T-helper 1 cell treated with Interleukin-12 subunit alpha and Interleukin-12 subunit beta and Interleukin-4 antibody, amounts not matched to agents 30 ng/mL and 1 ng/mL, for 36 hours (primary cell): ENCODE measurements around the gene SLITRK1. TPM values are rescaled to one million over a fixed set of nuclear protein-coding genes. Genes with fewer than 3 reads are reported as not detected.

Experiments used
- intact Hi-C: fragments of 100-400 bp; cut with micrococcal nuclease; formaldehyde crosslinking; loops from one replicate; pipeline ENCODE4 v1.15.1; 2024
- total RNA-seq: library from RNA; stranded (reverse); gene quantifications from 2 replicates; pipeline ENCODE4 v1.2.3, GENCODE V29; 2022

Gene SLITRK1
- total RNA-seq, 1 donor from 2014 or later = not detected

DNA sequence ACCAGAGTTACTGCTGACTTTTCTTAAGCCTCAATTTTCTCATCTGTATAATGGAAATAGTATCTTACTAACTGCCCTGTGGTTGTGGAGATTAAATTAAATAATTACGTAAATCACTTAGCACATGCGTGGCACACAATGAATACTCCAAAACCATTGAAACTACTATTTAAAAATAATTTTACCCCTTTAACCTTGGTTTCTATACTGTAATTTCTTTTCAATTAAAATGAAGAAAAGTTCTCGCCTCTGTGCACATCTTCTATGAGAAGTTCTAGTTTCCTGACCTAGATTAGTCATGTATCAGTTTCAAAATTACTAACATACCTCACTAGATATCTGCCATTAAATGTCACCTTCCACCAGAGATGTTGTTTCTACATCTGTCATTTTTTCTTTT is 5.7 kb downstream of the SLITRK1 start:
- intact Hi-C loops = no loop called here

DNA sequence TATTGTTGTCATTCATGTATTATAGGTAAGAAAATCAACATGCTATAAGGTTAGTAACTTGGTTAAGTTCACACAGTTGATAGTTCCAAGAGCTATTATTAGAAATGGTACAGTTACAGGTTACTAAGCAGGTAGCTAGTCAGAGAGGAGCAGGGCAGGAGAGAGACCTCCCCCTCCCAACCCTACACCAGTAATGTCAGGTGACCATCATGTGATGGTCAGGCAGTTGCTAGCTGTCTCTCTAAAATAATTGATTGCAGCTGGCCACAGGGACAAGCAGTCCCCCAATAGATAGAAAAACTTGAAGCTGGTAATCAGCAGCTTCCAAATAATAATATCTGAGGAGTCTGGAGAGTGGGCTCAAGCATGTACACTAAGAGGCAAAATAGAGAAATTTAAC is 14.6 kb downstream of the SLITRK1 start:
- intact Hi-C loops = no loop called here

DNA sequence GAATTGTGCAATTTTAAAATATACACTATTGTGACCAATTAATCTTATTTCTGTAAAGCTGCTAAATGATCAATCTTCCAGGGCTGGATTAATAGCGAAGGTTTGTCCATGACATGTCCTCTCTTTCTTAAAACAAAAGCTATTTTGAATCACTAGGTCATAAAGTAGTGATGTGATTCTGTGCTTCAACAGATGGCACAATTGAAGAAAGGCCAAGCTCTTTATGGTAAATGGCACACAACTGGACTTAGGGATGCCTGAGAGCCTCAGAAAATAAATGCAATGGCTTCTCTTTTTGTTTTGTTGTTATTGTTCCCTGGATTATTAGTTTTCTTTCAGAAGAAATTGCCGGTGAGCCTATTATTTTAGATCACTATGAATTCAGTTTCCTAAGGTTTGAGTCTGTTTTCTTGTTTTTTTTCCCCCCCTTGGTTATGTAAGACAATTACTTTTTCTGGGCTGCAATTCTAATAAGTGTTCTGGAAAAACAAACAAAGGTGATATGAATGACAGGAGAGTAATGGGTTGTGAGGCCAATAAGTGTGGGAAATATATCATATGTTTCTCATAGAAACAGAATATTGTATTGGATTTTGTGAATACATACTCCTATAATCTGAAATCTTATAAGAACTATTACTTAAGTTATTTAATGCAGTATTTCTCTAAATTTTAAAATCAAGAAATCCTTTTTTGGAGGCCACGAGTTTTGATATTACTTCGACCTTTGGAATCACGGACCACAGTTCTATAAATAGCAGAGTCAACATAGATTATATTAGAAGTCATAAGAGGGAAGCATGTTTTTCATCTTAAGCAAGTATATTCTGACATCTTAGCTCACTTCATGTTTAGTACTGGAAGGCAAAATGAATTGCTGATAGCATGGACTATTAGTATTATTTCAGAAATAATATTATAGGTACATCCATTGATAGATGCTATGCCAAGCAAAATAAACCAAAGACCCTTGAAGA is 16.8 kb downstream of the SLITRK1 start:
- intact Hi-C loops = no loop called here

DNA sequence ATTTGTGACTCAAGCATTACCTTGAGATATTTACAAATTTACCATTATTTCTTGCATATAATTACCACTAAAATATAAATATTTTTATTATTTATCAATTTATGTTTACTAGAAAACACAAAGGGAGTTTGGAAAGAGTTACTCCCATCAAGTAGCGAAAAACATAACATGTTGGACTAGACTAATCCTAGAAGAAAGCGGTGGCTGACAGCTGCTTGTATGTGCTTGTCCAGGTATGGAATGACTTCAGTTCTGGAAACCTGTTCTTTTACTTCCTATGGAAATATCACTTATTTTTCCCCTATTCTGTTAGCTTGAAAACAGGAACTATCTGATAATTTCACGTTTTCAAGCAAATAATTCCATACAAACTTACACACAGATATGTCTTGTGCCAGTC is 28.5 kb downstream of the SLITRK1 start:
- intact Hi-C loops = no loop called here

DNA sequence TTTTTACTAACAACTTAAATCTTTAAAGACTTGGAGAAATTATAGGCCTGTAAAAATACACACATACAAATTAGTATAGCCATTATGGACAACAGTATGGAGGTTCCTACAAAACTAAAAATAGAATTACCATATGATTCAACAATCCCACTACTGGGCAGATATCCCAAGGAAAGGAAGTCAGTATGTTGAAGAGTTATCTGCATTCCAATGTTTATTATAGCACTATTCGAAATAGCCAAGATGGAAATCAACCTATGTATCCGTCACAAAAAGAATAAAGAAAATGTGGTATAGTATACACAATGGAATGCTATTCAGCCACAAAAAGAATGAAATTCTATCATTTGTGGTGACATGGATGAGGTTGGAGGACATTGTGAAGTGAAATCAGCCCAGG is 37.2 kb downstream of the SLITRK1 start:
- intact Hi-C loops = no loop called here

DNA sequence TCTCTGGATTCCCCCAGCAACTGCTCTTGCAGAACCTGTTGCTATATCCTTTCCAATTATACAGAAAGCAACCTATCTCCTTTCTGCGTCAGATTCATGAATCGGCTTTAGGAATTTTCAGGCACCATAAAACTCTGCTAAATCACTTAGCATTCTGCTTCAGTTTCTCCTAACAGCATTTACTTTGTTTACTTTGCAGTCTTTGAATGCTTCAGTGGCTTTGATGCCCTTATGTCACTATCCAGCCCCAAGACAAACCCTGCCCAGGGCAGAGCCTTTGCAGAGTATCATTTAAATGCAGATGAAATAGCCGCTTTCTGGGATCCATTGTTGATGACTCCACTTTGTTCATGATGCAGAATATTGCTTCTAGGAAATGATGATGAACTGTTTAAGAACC is 43.1 kb downstream of the SLITRK1 start:
- intact Hi-C loops = no loop called here

DNA sequence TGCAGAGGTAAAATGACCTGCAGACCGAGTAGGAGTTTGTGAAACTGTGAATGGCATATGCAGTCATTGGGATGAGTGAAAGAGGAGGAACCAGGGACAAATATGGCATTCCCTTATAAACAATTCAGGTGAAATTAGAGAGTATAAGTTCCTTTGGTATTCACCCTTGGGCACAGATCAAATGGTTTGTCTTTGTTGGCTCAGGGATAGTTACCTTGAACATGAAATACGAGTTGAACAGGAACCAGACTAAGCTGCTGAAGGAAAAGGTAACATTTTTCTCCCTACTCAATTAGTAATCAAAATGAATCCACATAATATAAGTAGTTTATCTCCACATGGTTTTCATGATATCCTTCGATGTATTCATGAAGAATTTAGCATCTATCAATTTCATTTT is 50.5 kb downstream of the SLITRK1 start:
- intact Hi-C loops = no loop called here

DNA sequence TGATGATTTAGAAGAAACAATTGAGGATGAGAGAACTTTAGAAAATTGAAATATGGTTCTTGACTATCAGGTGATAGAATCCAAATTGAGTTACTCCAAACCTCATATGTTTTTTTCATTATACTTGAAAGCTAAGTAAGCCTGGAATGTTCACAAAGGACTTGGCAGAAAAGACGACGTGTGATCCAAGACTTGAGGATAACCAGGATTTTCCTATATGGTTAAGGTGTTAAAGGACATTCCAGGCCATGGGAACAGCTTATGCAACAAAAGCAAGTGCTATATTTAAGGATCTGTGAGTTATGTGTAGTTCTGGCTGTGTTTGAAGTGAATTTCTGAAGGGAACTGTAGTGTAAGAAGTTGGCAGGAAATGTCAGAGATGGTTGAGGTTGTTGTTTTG is 52.5 kb downstream of the SLITRK1 start:
- intact Hi-C loops = no loop called here

DNA sequence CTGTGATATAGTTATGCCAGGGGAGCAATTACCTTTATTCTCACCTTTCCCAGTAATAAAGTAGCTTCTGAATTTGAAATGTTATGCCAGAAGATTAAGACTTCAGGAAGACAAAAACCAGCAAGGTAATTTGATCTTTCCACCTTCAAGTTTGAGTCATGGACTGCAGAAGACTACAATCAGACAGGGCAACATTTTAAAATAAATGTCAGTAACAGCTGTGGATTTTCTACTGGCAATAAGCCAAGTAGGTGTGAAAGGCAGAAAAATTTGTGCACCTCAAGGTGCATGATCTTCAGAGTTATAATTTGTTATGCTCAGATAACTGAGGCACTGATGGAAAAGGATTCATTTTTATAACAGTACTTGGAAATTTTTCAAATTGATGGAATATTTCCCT is 54.9 kb downstream of the SLITRK1 start:
- intact Hi-C loops = no loop called here
